ENCODE measurements around the gene ALKBH5. TPM values are rescaled to one million over a fixed set of nuclear protein-coding genes. Genes with fewer than 3 reads are reported as not detected.
"Not testable (repeated sequence)": the region's sequence is repeated elsewhere in the genome, so short reads cannot be mapped to it uniquely, and the experiment has no call there.

Gene ALKBH5
- total RNA-seq, 1 donor from 2014 or later: 108 TPM

- no peak overlapping the region for H3K4me3 Mint-ChIP-seq (ENCODE audit: unreplicated experiment)
- TF ChIP-seq, protein P1, sequence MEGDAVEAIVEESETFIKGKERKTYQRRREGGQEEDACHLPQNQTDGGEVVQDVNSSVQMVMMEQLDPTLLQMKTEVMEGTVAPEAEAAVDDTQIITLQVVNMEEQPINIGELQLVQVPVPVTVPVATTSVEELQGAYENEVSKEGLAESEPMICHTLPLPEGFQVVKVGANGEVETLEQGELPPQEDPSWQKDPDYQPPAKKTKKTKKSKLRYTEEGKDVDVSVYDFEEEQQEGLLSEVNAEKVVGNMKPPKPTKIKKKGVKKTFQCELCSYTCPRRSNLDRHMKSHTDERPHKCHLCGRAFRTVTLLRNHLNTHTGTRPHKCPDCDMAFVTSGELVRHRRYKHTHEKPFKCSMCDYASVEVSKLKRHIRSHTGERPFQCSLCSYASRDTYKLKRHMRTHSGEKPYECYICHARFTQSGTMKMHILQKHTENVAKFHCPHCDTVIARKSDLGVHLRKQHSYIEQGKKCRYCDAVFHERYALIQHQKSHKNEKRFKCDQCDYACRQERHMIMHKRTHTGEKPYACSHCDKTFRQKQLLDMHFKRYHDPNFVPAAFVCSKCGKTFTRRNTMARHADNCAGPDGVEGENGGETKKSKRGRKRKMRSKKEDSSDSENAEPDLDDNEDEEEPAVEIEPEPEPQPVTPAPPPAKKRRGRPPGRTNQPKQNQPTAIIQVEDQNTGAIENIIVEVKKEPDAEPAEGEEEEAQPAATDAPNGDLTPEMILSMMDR (IDR thresholded peaks at IDR 0.05): no peak
- DNase-seq (ENCODE audit: low spot score): no peak
- no peaks in the 10 kb centered on the region for H3K9me3 Mint-ChIP-seq (ENCODE audit: low read depth)
- peaks cover 5% of the 10 kb centered on the region for H3K4me1 Mint-ChIP-seq (ENCODE audit: low read depth)
- peaks cover 20% of the 10 kb centered on the region for H3K36me3 Mint-ChIP-seq (ENCODE audit: low read depth)
- no peak overlapping the region for H3K27ac Mint-ChIP-seq (ENCODE audit: unreplicated experiment)
- H3K27me3 Mint-ChIP-seq (ENCODE audit: low read depth): no peaks in the 10 kb centered on the region
These were observed 19.7 kb downstream of the ALKBH5 start for GRCh38 chr17:18203308-18203707.

GRCh38 chr17:18205861-18206260 lies 22.2 kb downstream of the ALKBH5 start:
- no peak for DNase-seq (ENCODE audit: low spot score)
- Mint-ChIP-seq H3K9me3 (ENCODE audit: low read depth) (no peaks in the 10 kb centered on the region), H3K4me3 (ENCODE audit: unreplicated experiment) (no peak overlapping the region), H3K27me3 (ENCODE audit: low read depth) (no peaks in the 10 kb centered on the region), H3K4me1 (ENCODE audit: low read depth) (no peaks in the 10 kb centered on the region), H3K36me3 (ENCODE audit: low read depth) (peaks cover 35% of the 10 kb centered on the region), H3K27ac (ENCODE audit: unreplicated experiment) (no peak overlapping the region)
- TF ChIP-seq, protein P1 (IDR thresholded peaks at IDR 0.05): no peak

- Mint-ChIP-seq H3K27ac (ENCODE audit: unreplicated experiment) (no peak overlapping the region), H3K27me3 (ENCODE audit: low read depth) (no peaks in the 10 kb centered on the region), H3K9me3 (ENCODE audit: low read depth) (no peaks in the 10 kb centered on the region), H3K4me1 (ENCODE audit: low read depth) (no peaks in the 10 kb centered on the region), H3K36me3 (ENCODE audit: low read depth) (peaks cover 33% of the 10 kb centered on the region), H3K4me3 (ENCODE audit: unreplicated experiment) (no peak overlapping the region)
- no peak for DNase-seq (ENCODE audit: low spot score)
- TF ChIP-seq, protein P1 (IDR thresholded peaks at IDR 0.05): no peak
These were observed 23.3 kb downstream of the ALKBH5 start for GRCh38 chr17:18206962-18207361.

DNA sequence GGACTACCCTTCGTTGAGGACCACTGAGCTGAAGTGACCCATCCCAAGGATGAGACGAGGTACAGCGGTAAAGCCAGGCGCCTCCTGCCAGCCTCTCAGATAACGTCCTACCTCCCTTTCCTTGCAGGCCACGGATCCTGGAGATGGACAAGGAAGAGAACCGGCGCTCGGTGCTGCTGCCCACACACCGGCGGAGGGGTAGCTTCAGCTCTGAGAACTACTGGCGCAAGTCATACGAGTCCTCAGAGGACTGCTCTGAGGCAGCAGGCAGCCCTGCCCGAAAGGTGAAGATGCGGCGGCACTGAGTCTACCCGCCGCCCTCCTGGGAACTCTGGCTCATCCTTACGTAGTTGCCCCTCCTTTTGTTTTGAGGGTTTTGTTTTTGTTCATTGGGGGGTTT lies 24.5 kb downstream of the ALKBH5 start:
- TF ChIP-seq, protein P1 (IDR thresholded peaks at IDR 0.05): no peak
- no peaks in the 10 kb centered on the region for H3K4me1 Mint-ChIP-seq (ENCODE audit: low read depth)

GRCh38 chr17:18213666-18214270 lies 30.1 kb downstream of the ALKBH5 start:
- H3K4me1 Mint-ChIP-seq (ENCODE audit: low read depth): peaks cover 1% of the 10 kb centered on the region
- H3K27ac Mint-ChIP-seq (ENCODE audit: unreplicated experiment): no peak overlapping the region
- no peaks in the 10 kb centered on the region for H3K9me3 Mint-ChIP-seq (ENCODE audit: low read depth)
- no peak overlapping the region for H3K4me3 Mint-ChIP-seq (ENCODE audit: unreplicated experiment)
- TF ChIP-seq, protein P1 (IDR thresholded peaks at IDR 0.05): no peak
- H3K36me3 Mint-ChIP-seq (ENCODE audit: low read depth): peaks cover 16% of the 10 kb centered on the region
- no peaks in the 10 kb centered on the region for H3K27me3 Mint-ChIP-seq (ENCODE audit: low read depth)
- no peak for DNase-seq (ENCODE audit: low spot score)

More for the DNA sequence above, 24.5 kb downstream of the ALKBH5 start:
- no peaks in the 10 kb centered on the region for H3K9me3 Mint-ChIP-seq (ENCODE audit: low read depth)
- H3K27me3 Mint-ChIP-seq (ENCODE audit: low read depth): no peaks in the 10 kb centered on the region
- no peak for DNase-seq (ENCODE audit: low spot score)
- H3K4me3 Mint-ChIP-seq (ENCODE audit: unreplicated experiment): no peak overlapping the region
- H3K27ac Mint-ChIP-seq (ENCODE audit: unreplicated experiment): no peak overlapping the region
- peaks cover 33% of the 10 kb centered on the region for H3K36me3 Mint-ChIP-seq (ENCODE audit: low read depth)

GRCh38 chr17:18216906-18217305 lies 33.3 kb downstream of the ALKBH5 start:
- not testable (repeated sequence) for H3K27ac Mint-ChIP-seq (ENCODE audit: unreplicated experiment); DNase-seq (ENCODE audit: low spot score); H3K27me3 Mint-ChIP-seq (ENCODE audit: low read depth); H3K4me3 Mint-ChIP-seq (ENCODE audit: unreplicated experiment); H3K4me1 Mint-ChIP-seq (ENCODE audit: low read depth); H3K9me3 Mint-ChIP-seq (ENCODE audit: low read depth); H3K36me3 Mint-ChIP-seq (ENCODE audit: low read depth)

Data from chondrocyte (in vitro differentiated cells).